Heart left ventricle (tissue), 16 donors: ENCODE results near the gene SOX6. TPM values are rescaled to one million over a fixed set of nuclear protein-coding genes. Genes with fewer than 3 reads are reported as not detected.

Experiments used
- ATAC-seq, 4 donors: fragments of 200-7000 bp; cut with Tn5 transposase; one replicate each; pipeline ENCODE4 v1.9.1; 2020 to 2022; ENCODE audit warnings: moderate library complexity in 4 of 4, mild to moderate bottlenecking in 3 of 4, moderate number of reproducible peaks in 1 of 4
- DNase-seq, 5 donors: peaks; one replicate each; pipeline ENCODE4 v3.0.0-alpha.2; 2020
- H3K27ac ChIP-seq, 12 donors: fragments of 200-600 bp; sonication (generic) in 4 of 12; one replicate each; pipeline versions ENCODE4 v1.5.0 to v1.8.0; 2016 to 2022; ENCODE audit warnings: mild to moderate bottlenecking in 2 of 12
- H3K27me3 ChIP-seq, 9 donors: fragments of 200-600 bp; sonication (generic) in 2 of 9; one replicate each; pipeline versions ENCODE4 v1.5.1 to v1.8.0; 2016 to 2022; ENCODE audit warnings: mild to moderate bottlenecking in 3 of 9
- H3K36me3 ChIP-seq, 9 donors: fragments of 200-600 bp; sonication (generic) in 2 of 9; one replicate each; pipeline versions ENCODE4 v1.5.0 to v1.8.0; 2018 to 2022; ENCODE audit warnings: mild to moderate bottlenecking in 2 of 9
- H3K4me1 ChIP-seq, 12 donors: fragments of 200-600 bp; sonication (generic) in 4 of 12; one replicate each; pipeline versions ENCODE4 v1.5.0 to v1.8.0; 2016 to 2022; ENCODE audit warnings: mild to moderate bottlenecking in 3 of 12
- H3K4me3 ChIP-seq, 12 donors: fragments of 200-600 bp; sonication (generic) in 4 of 12; one replicate each; pipeline versions ENCODE4 v1.5.0 to v1.8.0; 2017 to 2022; ENCODE audit warnings: mild to moderate bottlenecking in 9 of 12, moderate library complexity in 4 of 12
- H3K9me3 ChIP-seq, 12 donors: fragments of 200-600 bp; sonication (generic) in 4 of 12; one replicate each; pipeline versions ENCODE4 v1.5.0 to v1.8.0; 2016 to 2022; ENCODE audit warnings: mild to moderate bottlenecking in 1 of 12
- POLR2A ChIP-seq, 2 donors: fragments of 450-650 bp; IDR thresholded peaks; one replicate each; pipeline ENCODE4 v1.6.1; 2017; ENCODE audit warnings: antibody characterized with exemption in 2 of 2, mild to moderate bottlenecking in 2 of 2, moderate library complexity in 2 of 2
- WGBS, 4 donors: extraction: QIAGEN DNeasy Blood & Tissue Kit in 2 of 4; methylation state at CpG; one replicate each; pipeline versions ENCODE4 v1.1.5 to v1.1.7; 2013 to 2018; 5-methylcytosine and 5-hydroxymethylcytosine counted together
- intact Hi-C, 10 donors: fragments of 100-400 bp; cut with DNase I; formaldehyde crosslinking; loops; one replicate each; pipeline versions ENCODE4 v1.11.1 to v1.14.2; 2022
- polyA plus RNA-seq, 2 donors: library from polyadenylated mRNA; stranded (reverse); fragments of 200-250 nt; gene quantifications; one replicate each; pipeline ENCODE4 v1.2.3, GENCODE V29; 2013
- total RNA-seq, 9 donors: library from RNA; depleted of rRNA in 2 of 9; stranded (reverse); fragments of >200 nt in 2 of 9; fragmentation: NEBNext Ultra II Directional in 3 of 9; extraction: Animal tissue kit (Norgen Biotek cat#: 25700) in 3 of 9; gene quantifications; one replicate each; pipeline versions ENCODE4 v1.1.0 to v1.2.4, GENCODE V29; 2016 to 2023
- TF ChIP-seq, protein P1 (sequence below), 12 donors: fragments of 200-600 bp; sonication (generic) in 4 of 12; IDR thresholded peaks; one replicate each; pipeline versions ENCODE4 v1.5.0 to v1.8.0; 2018 to 2022; ENCODE audit warnings: antibody characterized with exemption in 12 of 12, mild to moderate bottlenecking in 5 of 12
- donor health status: ischemic (EF 13 %, LVEDD 7.1; RV severe dilation, severe dysfunction).
- donor health status: healthy with polysubstance abuse.
- donor health status: DM: no; HTN: yes; CAD: no.
- donor health status: DM: no; HTN: no; CAD: no.
- donor health status: ischemic (EF 25% LVEDD 6.9; RV normal size, moderate dysfunction).
- donor health status: ischemic (EF 25% LVEDD 5.7; RV mildly dilated, moderate dysfunction).
- donor health status: healthy.
- donor health status: DM: yes; HTN: yes; CAD: no.
- donor health status: ischemic (EF 35%, LVEDD 5.7; RV mildly dilated, moderate dysfunction).
- donor health status: nonischemic (EF 11% LVEDD 7.7; RV severe dilation, severe dysfunction).
- donor health status: DM: yes; HTN: yes; CAD: no.
- donor health status: PGD.
- donor health status: ischemic (EF 29% LVEDD 5.4; RV normal size, mild dysfunction).
- donor health status: nonischemic (EF 23%, LVEDD 6.1; RV moderate dilation, normal function).

Gene SOX6
- total and polyA plus RNA-seq, 11 donors: 1.5 to 39.6 (median 15.6) TPM

DNA sequence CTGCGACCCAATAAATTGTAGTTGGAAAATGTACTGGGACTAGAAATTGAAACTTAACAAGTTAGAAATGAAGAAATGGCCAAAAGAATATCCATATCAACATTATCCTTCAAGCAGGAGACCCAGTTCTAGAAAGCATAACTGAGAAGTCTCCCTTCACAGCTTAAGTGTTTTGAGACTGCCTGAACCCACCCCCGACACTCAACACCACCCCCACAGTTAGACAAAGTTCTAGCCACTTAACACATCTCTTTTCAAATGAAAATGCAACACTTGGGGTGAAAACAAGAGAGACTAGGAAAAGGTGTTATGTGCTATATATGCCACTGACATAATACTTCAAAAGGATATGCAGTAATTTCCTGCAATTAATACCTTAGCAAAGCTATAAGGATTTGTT is 184.5 kb downstream of the SOX6 start:
- Histone ChIP-seq H3K4me1 (peaks cover 0 to 19% (median 8%) of the 10 kb centered on the region in 12 donors), H3K27ac (no peak overlapping the region), H3K9me3 (no peaks in the 10 kb centered on the region), H3K4me3 (no peak overlapping the region), H3K36me3 (no peaks in the 10 kb centered on the region), H3K27me3 (no peaks in the 10 kb centered on the region)
- 78 to 87% (median 85%) methylated on average over 2 of the region's 2 CpGs for whole genome bisulfite sequencing, 4 donors
- ATAC-seq (no peak), DNase-seq (no peak)
- TF ChIP-seq POLR2A (IDR thresholded peaks at IDR 0.05): no peak
- TF ChIP-seq, protein P1, sequence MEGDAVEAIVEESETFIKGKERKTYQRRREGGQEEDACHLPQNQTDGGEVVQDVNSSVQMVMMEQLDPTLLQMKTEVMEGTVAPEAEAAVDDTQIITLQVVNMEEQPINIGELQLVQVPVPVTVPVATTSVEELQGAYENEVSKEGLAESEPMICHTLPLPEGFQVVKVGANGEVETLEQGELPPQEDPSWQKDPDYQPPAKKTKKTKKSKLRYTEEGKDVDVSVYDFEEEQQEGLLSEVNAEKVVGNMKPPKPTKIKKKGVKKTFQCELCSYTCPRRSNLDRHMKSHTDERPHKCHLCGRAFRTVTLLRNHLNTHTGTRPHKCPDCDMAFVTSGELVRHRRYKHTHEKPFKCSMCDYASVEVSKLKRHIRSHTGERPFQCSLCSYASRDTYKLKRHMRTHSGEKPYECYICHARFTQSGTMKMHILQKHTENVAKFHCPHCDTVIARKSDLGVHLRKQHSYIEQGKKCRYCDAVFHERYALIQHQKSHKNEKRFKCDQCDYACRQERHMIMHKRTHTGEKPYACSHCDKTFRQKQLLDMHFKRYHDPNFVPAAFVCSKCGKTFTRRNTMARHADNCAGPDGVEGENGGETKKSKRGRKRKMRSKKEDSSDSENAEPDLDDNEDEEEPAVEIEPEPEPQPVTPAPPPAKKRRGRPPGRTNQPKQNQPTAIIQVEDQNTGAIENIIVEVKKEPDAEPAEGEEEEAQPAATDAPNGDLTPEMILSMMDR (IDR thresholded peaks at IDR 0.05): no peak
- intact Hi-C loops: no loop called here

DNA sequence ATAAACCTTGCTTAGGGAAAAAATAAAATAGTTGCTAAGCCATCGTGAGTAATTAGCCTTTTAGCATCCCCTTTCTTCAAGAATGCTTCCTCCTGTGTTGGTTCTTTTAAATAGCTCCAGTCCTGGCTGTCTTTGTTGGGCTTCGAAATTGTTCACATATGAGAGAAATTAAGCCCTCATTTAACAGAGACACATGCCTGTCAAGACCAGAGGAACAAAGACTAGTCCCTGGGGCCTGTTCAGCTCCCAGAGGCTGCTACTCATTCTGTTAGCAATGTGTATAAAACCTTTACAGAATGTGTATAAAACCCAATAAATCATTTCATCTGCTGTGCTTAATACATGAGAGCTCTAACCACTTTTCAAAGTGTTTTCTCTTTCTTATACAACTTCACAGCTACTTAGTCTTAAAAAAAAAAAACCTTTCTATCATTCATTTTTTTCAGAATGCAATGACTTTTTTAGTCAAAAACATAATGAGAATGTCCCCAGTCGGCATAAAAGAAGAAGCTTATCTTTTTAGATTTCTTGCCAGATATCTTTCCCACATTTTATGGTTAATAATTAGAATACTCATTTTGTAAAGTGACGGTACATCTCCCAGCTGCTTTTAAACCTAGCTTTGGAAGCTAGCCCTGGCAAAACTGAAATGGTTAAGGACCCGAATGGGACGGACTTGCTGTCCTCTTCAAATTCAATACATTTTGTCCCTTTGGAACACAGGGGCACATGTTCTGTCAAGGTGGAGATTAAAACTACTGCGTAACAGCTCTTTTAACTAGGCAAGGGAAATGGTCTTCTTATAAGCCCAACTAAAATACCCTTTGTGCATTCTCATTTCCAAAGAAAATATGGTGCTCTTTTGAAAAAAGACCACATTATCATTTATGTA is 186.1 kb downstream of the SOX6 start:
- H3K27me3 ChIP-seq: no peaks in the 10 kb centered on the region
- peak in 1 of 4 donors; percentile 63 for ATAC-seq
- no peak for DNase-seq
- H3K4me1 ChIP-seq: peaks cover 0 to 19% (median 8%) of the 10 kb centered on the region in 12 donors
- H3K4me3 ChIP-seq: no peak overlapping the region
- WGBS, 4 donors: 56 to 77% (median 60%) methylated on average over 7 of the region's 7 CpGs
- no peak overlapping the region for H3K27ac ChIP-seq
- intact Hi-C loops: no loop called here
- TF ChIP-seq, protein P1 (IDR thresholded peaks at IDR 0.05): no peak
- no peak for TF ChIP-seq POLR2A (IDR thresholded peaks at IDR 0.05)
- no peaks in the 10 kb centered on the region for H3K36me3 ChIP-seq
- H3K9me3 ChIP-seq: no peaks in the 10 kb centered on the region

DNA sequence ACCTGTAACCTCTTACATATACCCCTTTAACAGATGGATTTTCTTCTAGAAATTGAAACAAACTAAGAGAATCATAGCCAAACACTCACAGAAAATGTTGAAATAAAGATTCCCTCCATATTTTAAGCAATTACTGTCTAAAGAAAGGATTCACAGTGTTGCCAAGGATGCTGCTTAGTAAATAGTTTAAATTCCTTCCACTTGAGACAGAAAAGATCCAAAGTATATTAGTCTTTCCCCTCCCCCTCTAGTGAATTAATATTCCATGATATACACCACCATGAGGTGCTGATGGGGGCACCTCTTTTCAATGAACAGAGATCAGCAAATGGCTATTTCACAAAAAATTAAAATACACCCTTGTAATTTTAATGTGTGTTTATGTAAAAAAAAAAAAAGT is 186.8 kb downstream of the SOX6 start:
- H3K36me3 ChIP-seq: no peaks in the 10 kb centered on the region
- H3K4me1 ChIP-seq: peaks cover 0 to 19% (median 8%) of the 10 kb centered on the region in 12 donors
- no peaks in the 10 kb centered on the region for H3K27me3 ChIP-seq
- H3K4me3 ChIP-seq: no peak overlapping the region
- no peak for DNase-seq
- intact Hi-C loops: no loop called here
- ATAC-seq: no peak
- TF ChIP-seq, protein P1 (IDR thresholded peaks at IDR 0.05): peak in 1 of 12 donors; percentile 15
- no peak for TF ChIP-seq POLR2A (IDR thresholded peaks at IDR 0.05)
- H3K27ac ChIP-seq: no peak overlapping the region
- H3K9me3 ChIP-seq: no peaks in the 10 kb centered on the region

- DNase-seq: no peak
- Histone ChIP-seq H3K4me1 (peaks cover 0 to 19% (median 8%) of the 10 kb centered on the region in 12 donors), H3K36me3 (no peaks in the 10 kb centered on the region), H3K27ac (no peak overlapping the region), H3K4me3 (no peak overlapping the region), H3K27me3 (no peaks in the 10 kb centered on the region), H3K9me3 (no peaks in the 10 kb centered on the region)
- TF ChIP-seq POLR2A (IDR thresholded peaks at IDR 0.05): no peak
- TF ChIP-seq, protein P1 (IDR thresholded peaks at IDR 0.05): no peak
- intact Hi-C loops: no loop called here
- no peak for ATAC-seq
- WGBS, 4 donors: 81 to 89% (median 86%) methylated on average over 3 of the region's 3 CpGs
These were observed 188.4 kb downstream of the SOX6 start for GRCh38 chr11:16167706-16168487.
